PC-3 (cell line): ENCODE measurements around the gene SGTA. TPM values are rescaled to one million over a fixed set of nuclear protein-coding genes. Genes with fewer than 3 reads are reported as not detected.
A peak's percentile ranks its signal among the peaks of the same experiment; 100 is the strongest.

Experiments
- ATAC-seq: fragments of 200-7000 bp; cut with Tn5 transposase; 2 replicates; pipeline ENCODE4 v1.9.1; 2020; ENCODE audit warnings: mild to moderate bottlenecking, moderate library complexity
- BruUV-seq: library from RNA; stranded (reverse); fragments of 400-500 nt; replicated peaks from 2 replicates; lab custom pipeline; 2021; lab: Mats Ljungman, UMichigan
- CTCF ChIA-PET: fragments of 300-600 bp; sonication (Branson Sonifier 250); formaldehyde crosslinking; loops from one replicate; lab custom pipeline; 2022; ENCODE audit warnings: antibody characterized with exemption; lab: Charles Lee
- POLR2A ChIA-PET: fragments of 300-600 bp; sonication (Branson Sonifier 250); formaldehyde crosslinking; loops from one replicate; lab custom pipeline; 2022; ENCODE audit warnings: antibody characterized with exemption; ENCODE audit not compliant: unreplicated experiment; lab: Charles Lee
- DNase-seq: peaks from one replicate; pipeline ENCODE4 v3.0.0-alpha.2; 2015
- H2AFZ ChIP-seq: fragments of 300-600 bp; sonication (generic); 2 replicates; pipeline ENCODE4 v1.6.0; 2016; ENCODE audit warnings: antibody characterized with exemption, low read length
- H3F3A ChIP-seq: fragments of 300-600 bp; sonication (generic); one replicate; pipeline ENCODE4 v1.6.0; 2017; ENCODE audit warnings: antibody characterized with exemption, low read length, control low read depth, mild to moderate bottlenecking; ENCODE audit not compliant: unreplicated experiment
- H3K27ac ChIP-seq: fragments of 300-600 bp; sonication (generic); 2 replicates; pipeline ENCODE4 v1.5.1; 2016; ENCODE audit warnings: mild to moderate bottlenecking, low read length
- H3K27me3 ChIP-seq: fragments of 300-600 bp; sonication (generic); 2 replicates; pipeline ENCODE4 v1.6.1; 2016; ENCODE audit warnings: low read length, mixed read lengths
- H3K36me3 ChIP-seq: fragments of 300-600 bp; sonication (generic); 2 replicates; pipeline ENCODE4 v1.6.1; 2016; ENCODE audit warnings: low read depth, mixed run types, low read length, mixed read lengths
- H3K4me1 ChIP-seq: fragments of 300-600 bp; sonication (generic); 2 replicates; pipeline ENCODE4 v1.5.1; 2016; ENCODE audit warnings: low read length; ENCODE audit not compliant: insufficient read depth
- H3K4me2 ChIP-seq: fragments of 300-600 bp; sonication (generic); 2 replicates; pipeline ENCODE4 v1.6.0; 2016; ENCODE audit warnings: low read length
- H3K4me3 ChIP-seq: fragments of 300-600 bp; sonication (generic); 2 replicates; pipeline ENCODE4 v1.5.1; 2016; ENCODE audit warnings: mild to moderate bottlenecking, low read length, mixed read lengths
- H3K79me2 ChIP-seq: fragments of 300-600 bp; sonication (generic); 2 replicates; pipeline ENCODE4 v1.6.1; 2017; ENCODE audit warnings: low read length, mixed read lengths
- H3K9ac ChIP-seq: fragments of 300-600 bp; sonication (generic); 2 replicates; pipeline ENCODE4 v1.6.0; 2016; ENCODE audit warnings: mild to moderate bottlenecking, low read length
- H3K9me2 ChIP-seq: fragments of 300-600 bp; sonication (generic); replicated peaks from 2 replicates; pipeline ENCODE4 v1.6.1; 2016; ENCODE audit warnings: mixed run types, low read length, mixed read lengths
- H3K9me3 ChIP-seq: fragments of 300-600 bp; sonication (generic); 2 replicates; pipeline ENCODE4 v1.6.1; 2016; ENCODE audit warnings: low read length, mixed read lengths
- H4K20me1 ChIP-seq: fragments of 300-600 bp; sonication (generic); 2 replicates; pipeline ENCODE4 v1.6.1; 2016; ENCODE audit warnings: low read length, mixed read lengths
- EZH2 ChIP-seq: fragments of 300-600 bp; sonication (generic); IDR thresholded peaks from one replicate; pipeline ENCODE4 v1.6.1; 2017; ENCODE audit warnings: antibody characterized with exemption, mild to moderate bottlenecking, low read length; ENCODE audit not compliant: unreplicated experiment
- EZH2phosphoT487 ChIP-seq: fragments of 300-600 bp; sonication (generic); IDR thresholded peaks from 2 replicates; pipeline ENCODE4 v1.6.1; 2018; ENCODE audit warnings: mild to moderate bottlenecking, antibody characterized with exemption, low read length, borderline replicate concordance
- intact Hi-C: fragments of 100-400 bp; cut with micrococcal nuclease; formaldehyde crosslinking; loops from 2 replicates; pipeline ENCODE4 v1.9.0; 2023
- total RNA-seq: library from RNA; depleted of rRNA; stranded (reverse); fragments of >200 nt; gene quantifications from 2 replicates; pipeline ENCODE4 v1.2.3, GENCODE V29; 2014
- TF ChIP-seq, protein P1 (sequence below): fragments of 300-600 bp; sonication (generic); conservative IDR thresholded peaks from 2 replicates; pipeline ENCODE4 v1.5.1; 2017; ENCODE audit warnings: antibody characterized with exemption, low read depth, mild to moderate bottlenecking, low read length

The SGTA gene
- total RNA-seq, 1 experiment from 2014 or later = 78.6 TPM

DNA sequence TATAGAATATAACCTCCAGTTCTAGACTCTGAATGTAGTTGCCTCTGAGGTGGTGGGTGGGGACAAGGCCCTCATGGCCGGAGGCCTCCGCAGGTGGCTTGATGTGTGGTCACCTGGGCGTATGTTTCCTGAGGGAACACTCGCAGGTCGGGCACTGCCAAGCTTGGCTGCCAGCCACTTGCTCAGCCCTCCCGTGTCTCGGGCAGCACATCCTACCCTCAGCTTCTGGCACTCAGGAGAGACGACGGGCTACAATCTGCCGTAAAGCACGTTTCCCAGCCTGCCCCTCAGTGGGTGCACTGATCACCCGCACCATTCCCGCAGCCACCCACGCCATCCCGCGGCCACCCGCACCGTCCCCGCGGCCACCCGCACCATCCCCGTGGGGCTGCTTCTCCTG is 17.4 kb upstream of the SGTA start:
- Histone ChIP-seq H3K79me2 (no peaks in the 10 kb centered on the region), H3K27ac (no peak overlapping the region), H3K9me2 (no peaks in the 10 kb centered on the region), H3K27me3 (no peaks in the 10 kb centered on the region), H4K20me1 (no peaks in the 10 kb centered on the region), H3K9me3 (no peaks in the 10 kb centered on the region), H3F3A (no peaks in the 10 kb centered on the region), H3K36me3 (no peaks in the 10 kb centered on the region; the same call in none of the 2 replicates), H3K4me1 (no peaks in the 10 kb centered on the region), H3K4me2 (no peak overlapping the region), H3K9ac (no peak overlapping the region), H2AFZ (no peak overlapping the region), H3K4me3 (no peak overlapping the region)
- BruUV-seq = no TSS peak
- POLR2A ChIA-PET = no interaction called here
- CTCF ChIA-PET = no interaction called here
- intact Hi-C loops = no loop called here
- no peak for DNase-seq
- ATAC-seq = no peak
- TF ChIP-seq EZH2phosphoT487 (no peak), EZH2 (no peak)
- TF ChIP-seq, protein P1, sequence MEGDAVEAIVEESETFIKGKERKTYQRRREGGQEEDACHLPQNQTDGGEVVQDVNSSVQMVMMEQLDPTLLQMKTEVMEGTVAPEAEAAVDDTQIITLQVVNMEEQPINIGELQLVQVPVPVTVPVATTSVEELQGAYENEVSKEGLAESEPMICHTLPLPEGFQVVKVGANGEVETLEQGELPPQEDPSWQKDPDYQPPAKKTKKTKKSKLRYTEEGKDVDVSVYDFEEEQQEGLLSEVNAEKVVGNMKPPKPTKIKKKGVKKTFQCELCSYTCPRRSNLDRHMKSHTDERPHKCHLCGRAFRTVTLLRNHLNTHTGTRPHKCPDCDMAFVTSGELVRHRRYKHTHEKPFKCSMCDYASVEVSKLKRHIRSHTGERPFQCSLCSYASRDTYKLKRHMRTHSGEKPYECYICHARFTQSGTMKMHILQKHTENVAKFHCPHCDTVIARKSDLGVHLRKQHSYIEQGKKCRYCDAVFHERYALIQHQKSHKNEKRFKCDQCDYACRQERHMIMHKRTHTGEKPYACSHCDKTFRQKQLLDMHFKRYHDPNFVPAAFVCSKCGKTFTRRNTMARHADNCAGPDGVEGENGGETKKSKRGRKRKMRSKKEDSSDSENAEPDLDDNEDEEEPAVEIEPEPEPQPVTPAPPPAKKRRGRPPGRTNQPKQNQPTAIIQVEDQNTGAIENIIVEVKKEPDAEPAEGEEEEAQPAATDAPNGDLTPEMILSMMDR = no peak

DNA sequence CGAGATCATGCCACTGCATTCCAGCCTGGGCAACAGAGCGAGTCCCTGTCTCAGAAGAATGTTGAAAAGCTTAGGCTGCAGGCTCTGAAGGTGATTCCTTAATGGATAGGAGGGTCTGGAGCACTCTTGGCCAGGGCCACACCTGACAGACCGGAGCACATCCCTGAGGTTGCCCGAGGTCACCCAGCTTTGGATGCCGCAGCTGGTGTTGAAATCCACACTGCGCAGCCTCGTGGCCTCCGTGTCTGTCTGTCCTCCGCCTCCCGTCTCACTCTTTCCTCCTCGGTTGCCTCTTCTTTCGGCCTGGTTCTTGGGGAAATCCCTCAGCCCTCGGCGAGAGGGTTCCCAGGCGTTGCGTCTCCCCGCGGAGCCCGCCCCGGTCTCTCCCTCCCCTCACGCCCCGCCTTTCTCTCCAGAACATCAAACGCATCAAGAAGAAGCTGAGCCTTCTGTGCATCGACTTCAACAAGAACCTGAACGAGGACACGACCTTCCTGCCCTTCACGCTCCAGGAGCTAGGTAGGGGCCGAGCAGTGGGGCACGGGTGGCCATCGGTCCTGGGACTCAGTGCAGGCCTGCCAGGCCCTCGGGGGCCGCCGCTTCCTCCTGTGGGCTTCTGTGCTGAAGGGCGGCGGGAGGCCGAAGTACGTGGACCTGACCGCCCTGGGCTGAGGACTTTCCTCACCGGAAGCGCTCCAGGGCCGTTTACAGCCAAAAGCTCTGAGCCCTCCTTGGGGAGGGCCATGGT is 16.4 kb upstream of the SGTA start:
- no peak overlapping the region for H3K4me3 ChIP-seq
- H3F3A ChIP-seq = no peaks in the 10 kb centered on the region
- no peaks in the 10 kb centered on the region for H3K9me2 ChIP-seq
- DNase-seq (no peak), ATAC-seq (no peak)
- TF ChIP-seq, protein P1 = no peak
- H3K9me3 ChIP-seq = no peaks in the 10 kb centered on the region
- no TSS peak for BruUV-seq
- no peak overlapping the region for H3K4me2 ChIP-seq
- intact Hi-C loops = no loop called here
- no peak overlapping the region for H3K9ac ChIP-seq
- H3K36me3 ChIP-seq = no peaks in the 10 kb centered on the region; the same call in none of the 2 replicates
- ChIA-PET CTCF (no interaction called here), POLR2A (no interaction called here)
- no peaks in the 10 kb centered on the region for H4K20me1 ChIP-seq
- no peaks in the 10 kb centered on the region for H3K27me3 ChIP-seq
- no peaks in the 10 kb centered on the region for H3K4me1 ChIP-seq
- no peak overlapping the region for H2AFZ ChIP-seq
- H3K27ac ChIP-seq = no peak overlapping the region
- no peaks in the 10 kb centered on the region for H3K79me2 ChIP-seq

DNA sequence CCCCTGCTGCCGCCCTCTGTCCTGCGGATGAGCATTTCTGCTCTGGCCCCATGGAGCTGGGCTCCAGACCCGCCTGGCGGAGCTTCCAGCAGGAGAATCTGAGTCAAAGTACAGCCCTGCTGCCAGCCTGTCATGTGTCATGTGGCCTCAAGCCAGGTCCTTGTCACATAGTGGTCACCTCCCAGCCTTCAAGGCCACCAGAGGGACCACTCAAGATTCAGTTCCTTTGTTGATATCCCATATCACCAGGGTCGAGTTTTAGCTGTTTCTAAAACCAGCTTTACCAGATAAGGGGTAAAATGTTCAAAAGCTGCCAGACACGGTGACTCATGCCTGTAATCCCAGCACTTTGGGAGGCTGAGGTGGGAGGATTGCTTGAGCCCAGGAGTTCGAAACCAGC is 15.7 kb upstream of the SGTA start:
- POLR2A ChIA-PET = no interaction called here
- Histone ChIP-seq H3K79me2 (no peaks in the 10 kb centered on the region), H2AFZ (no peak overlapping the region), H3K36me3 (no peaks in the 10 kb centered on the region; the same call in none of the 2 replicates), H3K27me3 (no peaks in the 10 kb centered on the region), H3K27ac (no peak overlapping the region), H3K4me2 (no peak overlapping the region), H3K4me1 (no peaks in the 10 kb centered on the region), H4K20me1 (no peaks in the 10 kb centered on the region), H3K4me3 (no peak overlapping the region), H3K9me2 (no peaks in the 10 kb centered on the region), H3K9ac (no peak overlapping the region), H3K9me3 (no peaks in the 10 kb centered on the region), H3F3A (no peaks in the 10 kb centered on the region)
- CTCF ChIA-PET = no interaction called here
- DNase-seq (peak; percentile 14), ATAC-seq (no peak; the same call in 1 of the 2 replicates)
- intact Hi-C loops = no loop called here
- BruUV-seq = no TSS peak
- TF ChIP-seq, protein P1 = no peak
- no peak for TF ChIP-seq EZH2phosphoT487
- no peak for TF ChIP-seq EZH2
